Measurements from ENCODE around the gene BBS4. TPM values are rescaled to one million over a fixed set of nuclear protein-coding genes. Genes with fewer than 3 reads are reported as not detected.
A peak's percentile ranks its signal among the peaks of the same experiment; 100 is the strongest.

The BBS4 gene
- total RNA-seq, 1 donor from 2014 or later, result 7.3 TPM

DNA sequence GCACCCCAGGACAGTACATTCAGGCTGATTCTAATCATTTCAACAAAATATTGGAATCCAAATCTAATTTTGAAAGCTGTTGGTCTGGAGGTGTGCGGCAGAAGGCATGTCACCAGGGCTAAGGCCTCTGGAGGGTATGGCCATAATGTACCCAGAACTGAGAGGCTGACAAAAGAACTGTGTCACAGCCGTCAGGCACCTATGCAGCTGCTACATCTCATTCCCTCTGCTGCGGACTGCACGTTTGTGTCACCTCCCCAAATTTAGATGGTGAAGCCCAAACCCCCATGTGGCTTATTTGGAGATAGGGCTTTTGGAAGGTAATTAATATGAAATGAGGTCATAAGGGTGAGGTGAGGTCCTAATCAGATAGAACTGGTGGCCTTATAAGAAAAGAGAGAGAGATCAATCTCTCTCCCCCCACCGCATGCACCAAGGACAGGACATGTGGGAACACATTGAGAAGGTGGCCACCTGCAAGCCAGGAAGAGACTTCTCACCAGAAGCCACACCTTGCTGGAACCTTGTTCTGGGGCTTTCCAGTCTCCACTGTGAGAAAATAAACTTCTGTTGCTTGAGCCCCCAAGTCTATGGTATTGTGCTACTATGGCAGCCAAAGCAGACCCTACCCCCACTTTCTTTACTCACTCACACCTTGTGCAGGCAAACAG, 74.7 kb downstream of the BBS4 start:
- DNase-seq (ENCODE audit: low read depth in 2 of 2), result no peak

DNA sequence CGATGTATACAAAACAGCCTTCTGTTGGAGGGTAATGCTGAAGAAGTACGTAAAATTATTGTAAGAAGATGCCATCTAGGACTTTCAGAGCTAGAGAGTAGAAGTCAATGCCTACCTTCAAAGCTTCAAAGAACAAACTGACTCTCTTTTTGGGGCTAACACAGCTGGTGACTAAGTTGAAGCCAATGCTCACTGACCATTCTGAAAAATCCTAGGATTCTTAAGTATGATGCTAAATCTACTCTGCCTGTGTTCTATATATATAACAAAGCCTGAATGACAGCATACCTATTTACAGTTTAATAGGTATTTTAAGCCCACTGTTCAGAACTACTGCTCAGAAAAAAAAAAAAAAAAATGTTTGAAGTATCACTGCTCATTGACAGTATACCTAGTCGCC, 78.6 kb downstream of the BBS4 start:
- no peak for DNase-seq (ENCODE audit: low read depth in 2 of 2)

DNA sequence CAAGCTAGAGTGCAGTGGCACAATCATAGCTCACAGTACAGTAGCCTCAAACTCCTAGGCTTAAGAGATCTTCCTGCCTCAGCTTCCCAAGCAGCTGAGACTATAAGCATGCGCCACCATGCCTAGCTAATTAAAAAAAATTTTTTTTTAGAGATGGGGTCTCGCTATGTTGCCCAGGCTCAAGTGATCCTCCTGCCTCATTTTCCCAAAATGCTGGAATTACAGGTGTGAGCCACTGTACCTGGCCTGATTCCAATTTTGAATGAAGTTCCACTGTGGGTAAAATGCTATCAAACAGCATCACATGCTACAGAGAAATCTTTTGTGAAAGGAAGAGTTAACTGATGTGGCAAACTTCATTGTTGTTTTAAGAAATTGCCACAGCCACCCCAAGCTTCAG, 80.0 kb downstream of the BBS4 start:
- no peak for DNase-seq (ENCODE audit: low read depth in 2 of 2)

DNA sequence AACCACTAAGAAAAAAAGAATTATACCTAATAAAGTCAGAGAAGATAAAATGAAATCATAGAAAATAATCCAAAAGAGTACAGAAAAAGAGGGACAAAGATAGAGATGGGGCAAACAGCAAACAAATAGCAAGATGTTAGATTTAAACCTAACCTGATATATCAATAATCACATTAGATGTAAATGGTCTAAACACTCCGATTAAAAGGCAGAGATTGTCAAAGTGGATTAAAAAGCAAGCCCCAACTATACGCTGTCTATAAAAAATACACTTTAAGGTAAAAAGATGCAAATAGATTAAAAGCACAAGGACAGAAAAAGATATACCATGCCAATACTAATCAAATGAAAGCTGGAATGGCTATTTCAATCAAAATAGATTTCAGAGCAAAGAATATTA, 80.8 kb downstream of the BBS4 start:
- DNase-seq (ENCODE audit: low read depth in 2 of 2), result no peak

DNA sequence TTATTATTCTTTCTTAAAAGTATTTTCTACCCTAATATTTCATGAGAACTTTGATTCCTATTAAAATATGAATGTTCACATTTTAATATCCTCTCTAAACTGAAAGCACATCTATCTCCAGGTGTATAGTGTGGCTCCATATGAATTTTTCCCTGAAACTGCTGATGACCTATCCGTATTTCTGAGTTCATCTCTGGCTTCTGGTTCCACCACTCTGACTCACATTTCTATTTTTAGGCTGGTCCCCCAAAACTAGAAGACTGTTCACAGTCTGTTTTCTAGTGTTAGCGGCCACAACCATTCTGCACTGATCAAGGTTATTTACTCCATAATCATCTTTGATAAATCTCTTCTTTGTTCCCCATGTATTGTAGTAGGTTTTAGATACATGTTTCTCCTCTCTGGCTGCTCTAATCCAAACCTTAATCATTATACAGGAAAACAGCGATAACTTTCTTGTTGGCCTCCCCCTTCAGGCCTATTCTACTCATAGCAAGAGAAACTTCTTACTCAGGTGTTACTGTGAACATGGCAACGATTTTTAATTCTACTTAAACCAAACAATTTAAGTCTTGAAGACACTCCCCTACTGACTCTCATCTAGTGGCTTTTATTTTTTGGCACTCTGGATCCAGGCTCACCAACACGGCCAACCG, 84.8 kb downstream of the BBS4 start:
- no peak for DNase-seq (ENCODE audit: low read depth in 2 of 2)

DNA sequence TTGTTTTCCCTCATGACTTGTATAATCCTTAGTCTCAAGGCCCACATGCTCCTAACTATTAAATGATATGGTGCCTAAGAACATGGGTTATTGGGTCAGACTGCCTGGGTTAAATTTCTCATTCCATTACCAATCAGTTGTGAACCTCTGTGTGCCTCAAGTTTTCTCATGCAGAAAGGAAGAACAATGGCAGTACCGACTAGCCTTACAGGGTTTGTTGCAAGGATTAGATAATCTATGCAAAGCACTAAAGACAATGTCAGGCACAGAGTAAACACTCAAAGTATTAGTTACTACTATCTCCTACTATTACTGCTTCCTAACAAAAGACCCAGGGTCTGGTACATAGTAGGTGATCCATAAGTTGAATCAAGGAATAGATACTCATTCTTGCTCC, 85.3 kb downstream of the BBS4 start:
- no peak for DNase-seq (ENCODE audit: low read depth in 2 of 2)

DNA sequence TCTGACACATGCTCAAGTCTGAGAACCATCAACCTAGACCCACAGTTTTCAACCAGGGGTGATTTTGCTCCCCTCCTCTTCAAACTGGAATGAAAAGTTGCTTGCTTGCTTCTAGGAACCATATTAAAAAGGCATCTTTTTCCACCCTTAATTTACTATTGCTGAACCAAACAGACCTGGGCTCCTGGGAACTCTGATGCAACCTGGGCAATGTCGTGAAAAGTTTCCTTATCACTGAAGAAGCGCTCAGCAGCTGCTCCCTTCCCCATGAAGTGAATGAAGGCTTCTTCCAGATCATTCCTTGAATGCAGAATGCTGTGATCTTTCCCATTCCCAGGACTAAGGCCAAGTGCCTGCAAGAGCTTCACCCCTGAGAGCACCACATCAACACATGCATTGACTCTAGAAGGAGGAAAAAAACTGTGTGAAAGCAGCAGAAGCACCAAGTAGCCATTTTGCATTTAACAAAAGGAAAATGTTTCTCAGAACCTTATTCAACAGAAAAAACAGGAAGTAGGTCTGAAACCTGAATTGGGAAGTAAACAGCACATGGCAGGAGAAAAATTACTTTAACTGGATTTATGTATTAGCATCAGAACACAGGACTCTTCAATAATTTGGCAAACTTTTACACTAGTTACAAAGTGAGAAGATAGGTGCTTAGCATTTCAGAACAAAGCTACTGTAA, 88.8 kb downstream of the BBS4 start:
- no peak for DNase-seq (ENCODE audit: low read depth in 2 of 2)

DNA sequence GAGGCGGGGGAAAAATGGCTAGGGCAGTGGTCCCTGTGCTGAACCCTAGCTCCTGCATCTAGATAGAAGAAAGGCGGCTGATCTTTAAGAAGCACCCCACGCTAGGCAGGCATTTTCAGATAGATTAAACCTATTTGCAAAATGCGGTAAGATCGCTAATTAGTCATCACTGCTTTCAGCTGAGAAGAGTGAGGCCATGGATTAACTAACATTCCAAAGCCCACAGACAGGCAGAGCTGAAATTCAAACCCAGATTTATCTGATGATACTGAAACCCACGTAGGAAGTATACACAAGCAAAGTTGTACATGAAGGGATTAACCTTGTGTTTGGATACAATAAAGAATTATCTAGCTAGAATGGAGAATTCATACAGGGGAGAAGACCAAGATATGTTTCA, 92.8 kb downstream of the BBS4 start:
- DNase-seq (ENCODE audit: low read depth in 2 of 2), result no peak

DNA sequence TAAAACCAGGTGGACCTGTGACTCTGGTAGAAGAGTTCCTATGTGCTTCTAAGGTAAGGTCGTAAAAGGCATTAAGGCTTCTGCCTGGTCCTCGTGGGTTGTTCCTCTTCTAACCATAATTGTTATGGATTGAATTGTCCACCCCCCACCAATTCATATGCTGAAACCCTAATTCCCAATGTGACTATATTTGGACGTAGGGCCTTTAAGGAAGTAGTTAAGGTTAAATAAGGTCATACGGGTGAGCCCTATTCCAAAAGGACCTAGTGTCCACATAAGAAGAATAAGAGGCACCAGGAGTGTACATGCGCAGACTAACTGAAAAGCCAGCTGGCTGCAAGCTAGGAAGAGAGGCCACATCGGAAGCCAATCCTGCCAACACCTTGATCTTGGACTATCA, 95.6 kb downstream of the BBS4 start:
- DNase-seq (ENCODE audit: low read depth in 2 of 2), result no peak

DNA sequence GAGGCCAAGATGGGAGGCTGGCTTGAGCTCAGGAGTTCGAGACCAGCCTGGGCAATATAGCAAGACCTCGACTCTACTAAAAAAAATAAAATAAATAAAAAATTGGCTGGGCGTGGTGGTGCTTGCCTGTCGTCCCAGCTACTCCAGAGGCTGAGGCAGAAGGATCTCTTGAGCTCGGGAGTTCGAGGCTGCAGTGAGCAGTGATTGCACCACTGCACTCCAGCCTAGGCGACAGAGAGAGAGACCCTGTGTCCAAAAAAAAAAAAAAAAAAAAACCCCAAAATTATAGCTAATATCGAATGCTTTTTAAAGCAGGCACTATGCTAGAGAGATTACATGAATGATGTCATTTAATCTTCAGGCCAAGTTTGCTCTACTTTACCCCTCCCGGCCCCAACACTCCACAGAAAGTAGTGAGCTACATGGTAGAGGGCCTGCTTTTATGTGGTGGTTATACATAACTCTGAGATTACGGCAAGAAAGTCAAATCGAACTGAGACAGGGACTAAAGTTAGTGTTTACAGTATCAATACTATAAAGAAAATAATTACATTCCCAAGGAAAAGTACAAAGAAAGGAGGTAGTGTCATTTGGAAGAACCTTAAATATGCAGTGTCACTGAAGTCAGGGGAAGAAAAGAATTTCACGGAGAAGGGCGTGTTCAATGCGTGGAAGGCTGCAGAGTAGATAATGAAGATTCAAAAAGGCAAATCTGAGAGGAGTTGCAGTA, 96.4 kb downstream of the BBS4 start:
- DNase-seq (ENCODE audit: low read depth in 2 of 2), result no peak

DNA sequence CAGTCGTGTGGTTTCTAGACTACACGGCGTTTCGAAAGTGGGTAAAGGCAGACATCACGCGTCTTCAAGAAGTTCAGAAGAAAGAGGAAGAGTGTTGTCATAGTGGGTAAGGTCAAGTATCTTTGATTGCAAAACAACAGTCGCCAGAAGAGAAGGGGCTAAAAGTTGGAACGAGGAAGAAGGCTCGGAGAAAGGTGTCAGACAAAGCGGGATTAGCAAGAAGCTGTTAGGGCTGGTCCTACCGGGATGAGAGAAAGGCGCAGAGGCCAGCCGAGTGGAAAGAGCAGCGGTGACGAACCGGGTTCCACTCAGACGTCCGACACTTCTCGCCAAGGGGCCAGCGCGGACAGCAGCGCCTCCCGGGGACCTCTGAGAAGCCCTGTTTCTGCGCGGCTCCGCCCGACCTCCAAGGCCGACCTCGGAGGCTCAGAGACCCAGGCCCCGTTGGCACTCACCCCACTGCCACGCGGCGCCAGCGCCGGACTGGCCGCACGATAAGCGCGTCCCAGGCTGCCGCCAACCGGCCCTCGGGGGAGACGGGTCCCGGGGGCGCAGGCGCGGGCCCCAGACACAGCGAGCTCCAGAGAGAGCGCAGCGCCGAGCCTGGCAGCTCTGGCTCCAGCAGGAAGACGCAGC, 97.1 kb downstream of the BBS4 start:
- peak in 1 of 2 donors; percentile 6 for DNase-seq (ENCODE audit: low read depth in 2 of 2)

DNA sequence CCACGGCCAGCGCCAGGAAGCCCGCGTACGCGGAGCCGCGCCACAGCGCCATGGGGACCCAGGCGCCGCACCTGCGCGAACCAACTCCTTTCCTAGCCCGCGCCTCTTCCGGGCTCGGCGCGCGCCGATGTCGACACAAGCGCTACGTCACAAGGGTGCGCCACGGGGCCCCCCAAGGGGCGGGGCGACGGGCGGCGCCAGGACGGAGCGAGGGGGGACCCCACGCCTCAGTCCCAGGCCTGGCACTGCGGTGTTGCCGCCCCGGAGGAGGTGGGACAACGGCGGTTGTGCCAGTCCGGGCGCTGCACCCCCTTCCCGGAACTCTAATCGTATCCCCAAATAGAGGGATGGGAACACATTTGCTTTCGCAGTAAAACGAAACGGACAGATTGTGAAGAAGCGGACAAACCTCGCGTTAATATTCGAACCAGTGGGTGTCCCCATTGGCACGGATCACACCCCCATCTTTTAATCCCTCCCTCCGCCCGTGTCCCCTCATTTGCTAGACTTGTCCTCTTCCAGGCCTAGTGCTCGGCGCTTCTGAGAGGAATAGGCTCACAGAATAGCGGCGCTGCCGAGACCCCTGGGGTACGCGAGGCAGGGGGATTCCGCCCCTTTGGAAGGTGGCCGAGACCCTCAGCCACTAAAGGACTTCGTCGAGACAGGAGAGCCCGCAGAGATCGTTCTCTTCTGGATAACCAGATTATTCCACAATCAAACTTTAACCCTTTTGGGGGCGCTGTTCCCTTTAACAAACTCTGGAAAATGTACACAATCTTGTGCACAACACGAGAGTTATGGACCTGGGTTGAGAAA, 97.8 kb downstream of the BBS4 start, which contains the start of gene ADPGK:
Gene ADPGK, minus strand, starts transcription at position 119 of the 816 bp plus-strand sequence. Its CDS starts 67 bp downstream, at position 52.
- peak; percentile 80 to 96 for DNase-seq (ENCODE audit: low read depth in 2 of 2)

DNA sequence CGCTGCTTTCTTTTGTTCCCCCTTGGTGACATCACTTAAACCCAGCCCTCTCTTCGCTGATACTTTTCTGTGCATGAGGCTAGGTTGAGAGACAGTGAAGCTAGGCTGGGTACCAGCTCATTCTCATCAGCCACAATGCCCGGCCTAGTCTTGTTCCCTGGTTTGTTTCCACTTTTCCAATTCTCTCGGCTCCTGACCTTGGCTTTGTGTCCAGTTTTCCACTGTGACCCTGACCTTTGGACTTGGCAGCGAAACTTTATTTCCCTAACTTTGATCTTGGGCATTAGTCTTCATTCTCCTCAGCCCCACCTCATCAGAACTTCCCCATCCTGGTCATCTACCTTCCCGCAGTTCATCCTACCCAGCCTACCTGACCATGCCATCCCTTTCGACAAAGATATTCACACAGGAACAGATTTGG, 98.5 kb downstream of the BBS4 start:
- no peak for DNase-seq (ENCODE audit: low read depth in 2 of 2)

DNA sequence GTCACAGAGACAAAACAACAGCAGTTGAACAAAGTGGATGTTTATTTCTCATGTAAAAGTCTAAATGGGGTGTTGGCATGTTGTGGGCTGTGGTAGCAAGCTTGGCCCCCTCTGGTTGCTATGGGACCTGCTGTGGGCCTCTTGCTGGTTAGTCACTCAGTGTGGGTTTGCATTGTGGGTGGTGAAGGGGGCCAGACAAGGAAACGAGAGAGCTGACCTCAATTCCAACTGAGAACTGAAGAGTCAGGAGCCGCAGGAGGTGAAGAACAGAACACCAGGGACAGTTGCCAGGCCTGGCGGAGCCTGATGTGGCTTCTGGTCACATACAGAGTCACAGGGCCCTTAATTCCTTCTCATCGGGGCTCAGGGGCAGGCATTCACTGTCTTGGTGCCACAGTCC, 99.4 kb downstream of the BBS4 start:
- DNase-seq (ENCODE audit: low read depth in 2 of 2), result no peak

DNA sequence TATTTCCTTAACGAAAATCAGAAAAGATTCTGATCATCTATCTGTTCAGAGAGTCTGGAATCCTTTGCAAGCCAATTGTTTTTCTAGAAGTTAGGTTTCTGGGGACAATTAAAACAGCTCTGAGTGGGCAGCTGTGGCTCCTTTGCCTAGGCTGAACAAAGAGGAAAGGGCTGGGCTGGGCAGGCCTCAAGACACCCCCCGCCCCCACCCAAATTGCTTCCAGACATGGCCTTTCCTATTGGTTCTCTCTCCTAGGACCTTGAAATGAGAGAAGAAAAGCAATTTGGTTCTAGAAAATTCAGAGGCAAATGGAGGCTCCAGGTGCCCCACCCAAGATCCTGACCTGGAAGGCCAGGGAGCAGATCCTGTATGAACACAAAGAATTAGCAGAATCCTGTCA, 99.8 kb downstream of the BBS4 start:
- no peak for DNase-seq (ENCODE audit: low read depth in 2 of 2)

DNA sequence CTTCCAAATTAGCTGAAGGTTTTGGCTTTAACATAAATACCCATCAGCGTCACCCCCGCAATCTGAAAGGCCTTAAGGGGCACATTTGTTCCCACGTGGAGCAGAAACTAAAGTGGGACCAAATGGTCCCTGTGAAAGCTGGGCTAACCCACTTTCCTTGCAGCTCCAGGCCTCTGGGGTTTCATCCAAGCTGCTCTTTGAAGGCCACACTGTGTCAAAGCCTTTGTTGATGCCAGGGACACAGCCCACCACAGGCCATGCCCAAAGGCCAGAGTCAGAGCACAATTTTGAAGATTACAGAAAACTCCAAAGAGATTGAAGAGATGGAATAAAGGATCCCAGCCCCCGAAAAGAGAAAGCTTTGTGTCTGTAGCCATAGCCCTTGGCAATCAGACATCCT, 100.2 kb downstream of the BBS4 start:
- no peak for DNase-seq (ENCODE audit: low read depth in 2 of 2)

DNA sequence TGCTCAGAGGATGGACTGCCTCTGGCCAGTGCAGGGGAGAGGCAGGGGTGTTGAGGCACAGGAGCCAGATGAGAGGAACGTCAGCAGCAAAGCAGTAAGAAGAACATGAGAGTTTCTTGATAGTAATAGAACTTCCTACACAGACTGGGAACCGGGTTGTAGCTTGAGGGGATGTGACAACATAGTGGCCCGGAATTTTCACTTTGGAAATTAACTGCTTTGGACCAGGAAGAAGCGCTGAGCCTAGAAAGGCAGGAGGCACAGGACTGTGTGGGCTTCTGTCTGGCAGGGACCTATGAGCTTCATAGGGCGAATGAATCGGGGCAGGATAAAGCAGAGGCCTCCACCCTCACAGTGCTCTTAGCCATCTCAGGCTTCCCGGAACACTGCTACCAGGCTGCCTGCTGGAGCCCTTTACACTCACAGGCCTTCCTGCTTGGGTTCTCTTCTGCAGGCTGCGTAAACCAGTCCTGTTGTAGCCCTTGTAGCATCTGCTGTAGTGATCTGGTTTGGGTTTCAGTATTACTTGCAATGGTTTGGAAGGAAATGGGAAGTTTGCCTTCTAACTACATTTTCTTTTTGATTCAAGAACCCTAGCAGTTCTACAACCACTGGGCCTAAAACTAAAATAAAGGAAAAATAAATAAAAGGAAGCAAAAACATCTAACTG, 100.8 kb downstream of the BBS4 start:
- DNase-seq (ENCODE audit: low read depth in 2 of 2), result no peak

DNA sequence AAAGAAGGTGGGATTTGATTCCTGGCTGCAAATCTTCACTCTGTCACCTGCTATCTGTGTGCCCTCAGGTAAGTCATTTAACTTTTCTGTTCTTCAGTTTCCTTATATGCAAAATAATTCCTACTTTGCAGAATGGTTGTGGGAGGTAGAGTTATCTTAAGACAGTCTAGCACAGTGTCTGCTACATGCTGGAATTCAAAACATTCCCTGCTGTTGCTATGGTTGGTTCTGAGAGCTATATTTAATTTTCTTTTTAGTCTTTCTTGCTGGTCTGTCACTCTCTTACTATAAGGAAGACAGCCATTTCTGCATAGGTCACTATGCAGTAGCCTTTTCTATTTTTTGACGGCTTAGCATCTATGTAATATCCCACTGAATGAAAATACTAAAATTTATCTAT, 101.5 kb downstream of the BBS4 start:
- no peak for DNase-seq (ENCODE audit: low read depth in 2 of 2)

Data from dermis microvascular lymphatic vessel endothelial cell (primary cell).